GM12891 (cell line): ENCODE data around the gene NMNAT3.

Experiments
- DNase-seq: peaks from one replicate; pipeline ENCODE4 v3.0.0; 2011; ENCODE audit warnings: low spot score; ENCODE audit not compliant: insufficient read length
- FAIRE-seq: peaks from 2 replicates; lab custom pipeline; 2011; peaks lifted over from hg19 to GRCh38; lab: Jason Lieb, UNC
- PAX5 ChIP-seq: IDR thresholded peaks from 2 replicates; pipeline ENCODE4 v1.6.1; 2011; ENCODE audit warnings: low read length, moderate library complexity, mild to moderate bottlenecking; ENCODE audit not compliant: insufficient read depth, severe bottlenecking
- POLR2A ChIP-seq: IDR thresholded peaks from 2 replicates; pipeline ENCODE4 v1.6.1; 2011; ENCODE audit warnings: low read depth, low read length, control low read depth
- POLR2AphosphoS5 ChIP-seq: IDR thresholded peaks from 2 replicates; pipeline ENCODE4 v1.6.1; 2011; ENCODE audit warnings: low read depth, low read length, control low read depth
- POU2F2 ChIP-seq: IDR thresholded peaks from 2 replicates; pipeline ENCODE4 v1.6.1; 2011; ENCODE audit warnings: low read depth, mild to moderate bottlenecking, control low read depth, low read length, moderate library complexity
- SPI1 ChIP-seq: IDR thresholded peaks from 2 replicates; pipeline ENCODE4 v1.6.1; 2011; ENCODE audit warnings: low read depth, low read length, control low read depth
- TAF1 ChIP-seq: IDR thresholded peaks from 2 replicates; pipeline ENCODE4 v1.6.1; 2011; ENCODE audit warnings: low read depth, low read length, control low read depth

NMNAT3 gene

DNA sequence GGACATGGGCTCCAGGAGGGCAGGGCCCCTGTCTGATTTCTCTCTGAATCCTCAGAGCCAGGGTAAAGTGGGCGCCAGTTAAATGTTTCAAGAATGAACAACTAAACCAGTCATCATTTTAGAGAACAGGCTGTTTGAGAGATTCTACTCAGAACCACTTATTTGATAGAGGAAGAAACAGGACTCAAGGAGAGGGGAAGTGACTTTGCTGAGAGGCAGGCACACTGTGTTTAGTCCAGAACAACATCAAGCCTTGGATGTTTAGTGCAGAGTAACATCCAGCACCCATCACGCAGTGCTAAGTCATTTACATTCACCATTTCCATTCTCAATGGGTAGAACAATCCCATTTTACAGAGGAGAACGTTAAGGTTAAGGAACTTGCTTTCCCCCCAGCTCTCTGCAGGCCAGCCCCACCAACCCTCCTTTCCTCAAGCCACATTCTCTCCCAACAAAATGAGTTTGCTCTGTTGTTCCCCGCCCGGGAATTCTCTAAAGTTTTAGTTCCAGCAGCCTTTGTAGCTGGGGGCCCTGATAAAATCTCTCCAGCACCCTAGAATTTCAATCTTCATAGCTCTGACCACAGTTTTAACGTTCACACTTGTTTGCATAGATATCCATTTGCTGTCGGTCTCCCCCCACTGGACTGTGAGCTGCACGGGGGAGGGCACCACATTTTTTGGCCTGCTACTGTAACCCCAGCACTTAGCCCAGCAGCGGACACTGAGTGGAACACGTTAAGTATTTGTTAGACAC is 962 bp downstream of the NMNAT3 start:
- TF ChIP-seq POU2F2 (no peak), POLR2A (no peak), PAX5 (no peak), POLR2AphosphoS5 (no peak), TAF1 (no peak), SPI1 (no peak)
- FAIRE-seq: no peak

DNA sequence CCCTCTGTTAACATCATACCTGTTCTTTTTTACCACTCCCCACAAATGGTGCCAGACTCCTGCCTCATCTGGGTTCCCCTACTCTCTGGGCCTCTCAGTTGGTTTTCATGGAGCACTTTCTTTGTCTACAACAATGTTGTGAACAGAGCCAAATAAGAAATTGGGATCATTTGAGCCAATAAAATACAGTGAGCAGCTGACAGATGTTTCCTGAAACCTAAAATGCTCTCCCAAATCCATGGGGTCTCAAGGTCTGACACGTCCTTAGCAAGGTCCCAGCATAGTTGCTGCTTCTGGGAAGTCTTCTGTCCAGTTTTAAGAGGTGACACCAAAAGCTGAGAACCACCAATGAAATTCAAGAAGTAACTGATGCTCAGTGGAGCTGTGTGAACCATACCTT is 1.7 kb downstream of the NMNAT3 start:
- no peak for DNase-seq
- TF ChIP-seq POU2F2: no peak
- no peak for TF ChIP-seq SPI1
- no peak for TF ChIP-seq PAX5
- no peak for TF ChIP-seq TAF1
- TF ChIP-seq POLR2AphosphoS5: no peak
- TF ChIP-seq POLR2A: no peak
- no peak for FAIRE-seq

More for the DNA sequence above, 962 bp downstream of the NMNAT3 start:
- DNase-seq: no peak

DNA sequence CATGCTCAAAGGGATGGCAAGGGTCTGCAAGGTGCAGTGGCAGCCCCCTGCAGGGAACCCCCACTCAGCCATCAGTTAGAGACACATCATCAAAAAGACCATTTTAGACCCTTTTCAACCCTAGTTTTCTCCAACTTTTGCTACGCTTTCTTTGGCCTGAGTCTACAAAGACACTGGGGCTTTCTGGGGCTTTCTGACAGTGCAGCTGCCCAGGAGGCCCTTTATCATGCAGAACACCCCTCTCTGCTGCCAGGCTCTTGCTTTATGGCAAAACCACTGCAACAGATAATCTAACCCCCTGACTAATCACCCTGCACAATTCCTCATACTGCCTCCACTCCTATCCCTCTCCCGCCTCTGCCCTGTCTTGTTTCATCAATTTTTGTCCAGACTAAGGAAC is 2.4 kb downstream of the NMNAT3 start:
- no peak for TF ChIP-seq TAF1
- TF ChIP-seq PAX5: no peak
- no peak for TF ChIP-seq POLR2AphosphoS5
- TF ChIP-seq POLR2A: no peak
- no peak for TF ChIP-seq SPI1
- TF ChIP-seq POU2F2: no peak

DNA sequence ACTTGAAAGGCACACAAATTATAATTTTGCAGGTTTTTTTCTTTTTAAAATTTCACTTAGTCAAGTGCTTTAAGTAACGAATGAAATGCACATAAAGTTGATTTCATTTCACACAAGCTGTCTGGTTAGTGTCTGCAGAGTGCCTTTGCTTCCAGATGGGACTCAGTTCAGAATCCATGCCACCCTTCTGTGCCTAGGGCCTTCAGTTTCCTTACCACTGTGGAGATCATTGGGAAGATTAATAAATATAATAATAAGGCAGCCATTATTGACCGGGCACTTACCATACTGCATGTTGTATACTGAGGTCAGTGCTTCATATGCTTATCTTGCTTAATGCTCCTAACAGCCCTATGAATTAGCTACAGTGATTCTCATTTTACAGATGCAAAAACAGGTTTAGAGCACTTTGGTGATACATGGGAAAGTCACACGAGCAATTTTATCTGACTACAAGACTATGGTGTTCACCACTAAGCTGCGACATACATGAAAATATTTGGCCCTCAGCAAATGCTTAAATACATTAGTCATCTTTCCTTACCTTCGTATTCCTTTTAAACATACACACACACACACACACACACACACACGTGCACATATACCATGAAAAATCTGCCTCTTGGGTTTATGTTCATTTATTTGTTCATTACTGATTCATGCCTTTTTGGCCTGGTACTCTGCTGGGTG is 3.1 kb downstream of the NMNAT3 start:
- no peak for FAIRE-seq
- DNase-seq: no peak
- no peak for TF ChIP-seq PAX5
- TF ChIP-seq TAF1: no peak
- TF ChIP-seq POLR2AphosphoS5: no peak
- TF ChIP-seq SPI1: no peak
- TF ChIP-seq POLR2A: no peak
- TF ChIP-seq POU2F2: no peak

More for the DNA sequence above, 2.4 kb downstream of the NMNAT3 start:
- DNase-seq (no peak), FAIRE-seq (no peak)

DNA sequence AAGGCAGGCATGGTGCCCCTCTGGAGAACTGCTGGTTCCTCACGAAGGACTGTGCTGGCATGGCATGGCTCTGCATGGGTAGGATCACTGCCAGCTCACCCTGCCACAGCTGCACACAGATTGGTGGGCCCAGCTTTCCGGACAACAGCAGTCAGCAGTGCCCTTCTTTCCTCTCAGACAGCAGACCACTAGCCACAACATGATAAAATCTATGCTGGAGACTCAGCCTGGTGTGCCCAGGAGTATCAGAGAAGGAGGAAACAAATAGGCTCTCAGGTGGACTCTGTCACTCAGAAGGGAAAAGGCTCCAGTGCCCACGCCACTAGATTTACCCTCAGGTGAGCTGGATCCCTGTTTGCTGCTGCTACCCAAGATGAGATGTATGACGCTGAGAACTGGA is 4.9 kb downstream of the NMNAT3 start:
- DNase-seq (no peak), FAIRE-seq (no peak)
- TF ChIP-seq PAX5: no peak
- TF ChIP-seq POLR2AphosphoS5: no peak
- no peak for TF ChIP-seq POLR2A
- TF ChIP-seq POU2F2: no peak
- no peak for TF ChIP-seq TAF1
- TF ChIP-seq SPI1: no peak

DNA sequence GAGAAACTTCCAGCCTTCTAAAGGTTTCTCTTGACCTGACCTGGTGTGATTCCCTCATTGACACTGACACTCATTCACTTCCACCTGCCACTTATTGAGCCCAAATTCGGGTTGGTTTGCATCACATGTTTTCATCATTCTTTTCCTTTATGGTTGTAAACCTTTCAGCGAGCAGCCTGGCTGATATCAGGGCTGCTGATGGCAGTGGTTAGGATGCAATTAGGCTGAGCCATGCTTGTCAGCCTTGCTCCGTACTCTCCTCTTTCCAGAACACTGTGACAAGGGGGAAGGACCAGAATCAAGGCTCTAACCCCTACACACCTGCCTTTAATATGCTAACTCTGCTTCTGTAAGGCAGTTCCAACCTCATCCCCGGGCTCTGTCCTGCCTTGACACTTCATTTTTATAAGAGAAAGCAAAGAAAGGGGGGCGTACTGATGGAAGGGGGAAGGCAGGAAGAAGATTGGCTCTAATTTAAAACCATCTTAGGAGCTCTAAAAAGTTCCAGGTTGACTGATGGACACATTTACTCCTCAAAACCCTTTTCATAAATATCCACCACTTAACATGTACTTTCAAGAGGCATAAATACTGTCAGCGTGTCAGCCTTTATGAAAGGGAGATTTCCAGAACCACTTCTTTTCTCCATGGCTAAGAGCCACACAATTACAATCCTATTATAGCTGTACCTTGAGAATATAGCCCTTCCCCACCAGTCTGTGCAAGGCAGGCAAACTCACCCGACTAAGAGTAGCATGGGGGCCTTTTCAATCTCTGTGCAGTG is 5.7 kb downstream of the NMNAT3 start:
- no peak for TF ChIP-seq PAX5
- no peak for TF ChIP-seq POU2F2
- TF ChIP-seq POLR2A: no peak
- FAIRE-seq: no peak
- DNase-seq: no peak

DNA sequence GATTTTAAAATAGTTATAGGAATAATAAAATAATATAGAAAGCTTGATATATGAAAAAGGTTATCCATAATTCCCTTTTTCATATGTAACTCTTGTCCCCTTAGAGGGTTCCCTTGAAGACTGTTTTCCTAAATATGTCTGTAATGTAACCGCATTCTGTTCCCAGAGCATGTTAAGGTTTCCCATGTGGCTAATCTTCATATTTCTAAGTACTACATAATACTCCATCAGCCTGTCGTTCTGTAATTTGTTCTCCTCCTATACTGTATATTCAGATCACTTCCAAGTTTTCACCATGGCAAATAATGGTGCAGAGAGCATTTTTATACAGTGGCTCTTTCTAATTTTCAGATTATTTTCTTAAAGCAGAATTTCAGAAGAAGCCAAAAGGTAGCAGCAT is 6.7 kb downstream of the NMNAT3 start:
- DNase-seq: no peak

DNA sequence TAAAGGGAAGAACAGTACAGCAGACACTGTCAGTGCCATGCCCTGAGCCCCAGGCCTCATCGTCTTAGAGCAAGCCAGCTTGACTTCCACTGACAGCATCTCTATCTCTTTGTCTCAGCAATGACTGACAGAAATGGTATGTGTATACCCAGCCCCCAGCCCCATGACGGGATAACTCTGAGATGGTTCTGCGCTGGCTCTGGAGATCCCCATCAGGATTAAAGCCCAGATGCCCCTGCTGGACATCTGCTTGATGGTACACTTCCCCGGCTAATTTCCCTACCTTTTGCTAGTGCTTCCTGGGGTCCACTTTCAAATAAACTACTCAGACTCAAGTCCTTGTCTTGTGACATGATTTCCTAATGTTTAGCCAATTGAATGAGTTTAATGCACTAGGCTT is 7.6 kb downstream of the NMNAT3 start:
- no peak for FAIRE-seq
- no peak for DNase-seq
- no peak for TF ChIP-seq PAX5
- TF ChIP-seq POLR2A: no peak
- TF ChIP-seq POLR2AphosphoS5: no peak
- no peak for TF ChIP-seq POU2F2
- TF ChIP-seq TAF1: no peak
- no peak for TF ChIP-seq SPI1

More for the DNA sequence above, 6.7 kb downstream of the NMNAT3 start:
- no peak for FAIRE-seq
- TF ChIP-seq PAX5 (no peak), TAF1 (no peak), POU2F2 (no peak), SPI1 (no peak), POLR2AphosphoS5 (no peak), POLR2A (no peak)

DNA sequence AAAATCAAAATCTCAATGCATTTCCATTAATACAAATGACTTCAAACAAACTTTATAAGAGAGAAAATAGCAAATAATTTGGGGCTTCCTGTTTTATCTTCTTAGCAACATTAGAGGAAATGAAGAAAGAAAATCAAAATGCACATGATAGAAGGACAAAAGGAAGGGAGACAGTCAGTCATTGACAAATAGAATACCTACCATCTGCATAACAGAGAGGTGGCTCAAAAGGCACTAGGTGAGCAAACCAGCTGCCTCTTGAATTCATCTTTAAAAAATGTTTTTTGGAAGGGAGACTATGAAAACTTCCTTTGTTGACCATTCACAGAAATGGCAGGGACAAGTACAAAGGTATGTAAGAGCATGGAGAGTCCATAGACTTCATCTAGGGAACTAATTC is 9.4 kb downstream of the NMNAT3 start:
- DNase-seq: no peak
- no peak for TF ChIP-seq POLR2AphosphoS5
- FAIRE-seq: no peak
